HepG2 (cell line): ENCODE data around the gene PLAGL2. TPM values are rescaled to one million over a fixed set of nuclear protein-coding genes. Genes with fewer than 3 reads are reported as not detected.

Experiments used
- BRF2 ChIP-seq: sonication (generic); formaldehyde crosslinking; IDR thresholded peaks from 2 replicates; pipeline ENCODE4 v1.8.1; 2022; ENCODE audit warnings: mild to moderate bottlenecking, missing genetic modification reagents
- E2F5 ChIP-seq: sonication (generic); formaldehyde crosslinking; conservative IDR thresholded peaks from 2 replicates; pipeline ENCODE4 v1.4.0; 2020; ENCODE audit warnings: missing genetic modification reagents
- EP300 ChIP-seq, 3 experiments: sonication (generic) in 1 of 3; formaldehyde crosslinking in 1 of 3; IDR thresholded peaks; 2 replicates each; pipeline versions ENCODE4 v1.5.1 to v1.6.1; 2011 to 2020; ENCODE audit warnings: low read depth in 2 of 3, low read length in 2 of 3, borderline replicate concordance in 1 of 3, improper control_type of control experiment in 1 of 3, mild to moderate bottlenecking in 1 of 3, missing genetic modification reagents in 1 of 3, moderate library complexity in 1 of 3
- ETV5 ChIP-seq: IDR thresholded peaks from 2 replicates; pipeline ENCODE4 v1.6.1; 2018; ENCODE audit warnings: missing biosample characterization, missing genetic modification reagents, inconsistent platforms, borderline replicate concordance
- GATAD2A ChIP-seq: IDR thresholded peaks from 2 replicates; pipeline ENCODE4 v1.6.1; 2016
- MLX ChIP-seq: IDR thresholded peaks from 2 replicates; pipeline ENCODE4 v1.6.1; 2016
- NAIF1 ChIP-seq: sonication (generic); formaldehyde crosslinking; IDR thresholded peaks from 2 replicates; pipeline ENCODE4 v1.5.0; 2020; ENCODE audit warnings: mild to moderate bottlenecking, missing genetic modification reagents, borderline replicate concordance
- NCOR1 ChIP-seq: fragments of 200-600 bp; sonication (generic); IDR thresholded peaks from 2 replicates; pipeline ENCODE4 v1.7.0; 2017; ENCODE audit warnings: antibody characterized with exemption, low read length, borderline replicate concordance
- PRPF4 ChIP-seq: fragments of 200-400 bp; formaldehyde crosslinking; IDR thresholded peaks from 2 replicates; pipeline ENCODE4 v1.6.1; 2016; ENCODE audit warnings: low read length, low read depth; ENCODE audit not compliant: poor library complexity, severe bottlenecking
- SOX5 ChIP-seq: IDR thresholded peaks from 2 replicates; pipeline ENCODE4 v1.6.1; 2016; ENCODE audit warnings: borderline replicate concordance
- ZBTB21 ChIP-seq: sonication (generic); formaldehyde crosslinking; IDR thresholded peaks from 2 replicates; pipeline ENCODE4 v1.4.0; 2020; ENCODE audit warnings: missing genetic modification reagents
- ZFP62 ChIP-seq: sonication (generic); formaldehyde crosslinking; IDR thresholded peaks from 2 replicates; pipeline ENCODE4 v1.4.0; 2020; ENCODE audit warnings: missing genetic modification reagents
- ZNF160 ChIP-seq: sonication (generic); formaldehyde crosslinking; IDR thresholded peaks from 2 replicates; pipeline ENCODE4 v1.8.0; 2022; ENCODE audit warnings: mild to moderate bottlenecking, inconsistent platforms, missing genetic modification reagents
- ZNF484 ChIP-seq: sonication (generic); formaldehyde crosslinking; IDR thresholded peaks from 2 replicates; pipeline ENCODE4 v1.5.1; 2020; ENCODE audit warnings: mild to moderate bottlenecking, low read depth, missing genetic modification reagents, borderline replicate concordance
- polyA plus RNA-seq, 8 experiments: library from polyadenylated mRNA; depleted of rRNA in 3 of 8; stranded (reverse) in 7 of 8; unstranded in 1 of 8; fragments of >200 nt; fragmentation: Illumina TruSeq in 4 of 8; extraction: Trizol in 4 of 8; gene quantifications; 2 replicates each; pipeline versions ENCODE4 v1.2.1 to v1.2.3, GENCODE V29; 2011 to 2016; ENCODE audit warnings: low read depth in 4 of 8, missing spikeins in 1 of 8, mixed read lengths in 1 of 8; ENCODE audit not compliant: insufficient read depth in 1 of 8
- total RNA-seq, 5 experiments: library from RNA; depleted of rRNA; stranded (reverse); fragments of >200 nt; fragmentation: Illumina TruSeq; extraction: Trizol; gene quantifications; 2 replicates each; pipeline ENCODE4 v1.2.3, GENCODE V29; 2016; ENCODE audit warnings: low read depth in 1 of 5
- TF ChIP-seq, protein P1 (sequence below): sonication (generic); formaldehyde crosslinking; IDR thresholded peaks from 2 replicates; pipeline ENCODE4 v1.4.0; 2020; ENCODE audit warnings: missing genetic modification reagents
- TF ChIP-seq, protein P2 (sequence below): sonication (generic); formaldehyde crosslinking; IDR thresholded peaks from 2 replicates; pipeline ENCODE4 v1.4.0; 2020; ENCODE audit warnings: mild to moderate bottlenecking, missing genetic modification reagents

The PLAGL2 gene
- total and polyA plus RNA-seq, 2 of the 13 experiments (the other 11 are each of a cell fraction or from before 2014, with no cell fraction given) = 15.2 to 15.3 TPM

GRCh38 chr20:32207626-32208498, at the start of gene PLAGL2, which contains the start of gene POFUT1 (continued):
- TF ChIP-seq, protein P1, sequence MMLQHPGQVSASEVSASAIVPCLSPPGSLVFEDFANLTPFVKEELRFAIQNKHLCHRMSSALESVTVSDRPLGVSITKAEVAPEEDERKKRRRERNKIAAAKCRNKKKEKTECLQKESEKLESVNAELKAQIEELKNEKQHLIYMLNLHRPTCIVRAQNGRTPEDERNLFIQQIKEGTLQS (CRISPR knock-in tag) = no peak
- TF ChIP-seq ETV5 (CRISPR knock-in tag) (no peak), NAIF1 (CRISPR knock-in tag) (no peak; the same call in 1 of the 2 replicates), ZBTB21 (CRISPR knock-in tag) (no peak), GATAD2A (CRISPR knock-in tag) (no peak; the same call in 1 of the 2 replicates), ZNF160 (CRISPR knock-in tag) (peak; percentile 77), NCOR1 (peak; percentile 56; the same call in 1 of the 2 replicates), MLX (CRISPR knock-in tag) (no peak), BRF2 (CRISPR knock-in tag) (peak; percentile 69), ZFP62 (CRISPR knock-in tag) (peak; percentile 88; the same call in 1 of the 2 replicates), PRPF4 (no peak), EP300 (IDR thresholded peaks at IDR 0.05; ENCODE audit: low read depth in 2 of 2, low read length in 2 of 2) (peak; percentile 40 to 66; a peak in 1 of 4 replicates), EP300 (CRISPR knock-in tag; IDR thresholded peaks at IDR 0.05; ENCODE audit: borderline replicate concordance) (no peak), ZNF484 (CRISPR knock-in tag) (no peak), E2F5 (CRISPR knock-in tag) (peak; percentile 88; the same call in 1 of the 2 replicates), SOX5 (CRISPR knock-in tag) (peak; percentile 20; the same call in 1 of the 2 replicates)
- TF ChIP-seq, protein P2, sequence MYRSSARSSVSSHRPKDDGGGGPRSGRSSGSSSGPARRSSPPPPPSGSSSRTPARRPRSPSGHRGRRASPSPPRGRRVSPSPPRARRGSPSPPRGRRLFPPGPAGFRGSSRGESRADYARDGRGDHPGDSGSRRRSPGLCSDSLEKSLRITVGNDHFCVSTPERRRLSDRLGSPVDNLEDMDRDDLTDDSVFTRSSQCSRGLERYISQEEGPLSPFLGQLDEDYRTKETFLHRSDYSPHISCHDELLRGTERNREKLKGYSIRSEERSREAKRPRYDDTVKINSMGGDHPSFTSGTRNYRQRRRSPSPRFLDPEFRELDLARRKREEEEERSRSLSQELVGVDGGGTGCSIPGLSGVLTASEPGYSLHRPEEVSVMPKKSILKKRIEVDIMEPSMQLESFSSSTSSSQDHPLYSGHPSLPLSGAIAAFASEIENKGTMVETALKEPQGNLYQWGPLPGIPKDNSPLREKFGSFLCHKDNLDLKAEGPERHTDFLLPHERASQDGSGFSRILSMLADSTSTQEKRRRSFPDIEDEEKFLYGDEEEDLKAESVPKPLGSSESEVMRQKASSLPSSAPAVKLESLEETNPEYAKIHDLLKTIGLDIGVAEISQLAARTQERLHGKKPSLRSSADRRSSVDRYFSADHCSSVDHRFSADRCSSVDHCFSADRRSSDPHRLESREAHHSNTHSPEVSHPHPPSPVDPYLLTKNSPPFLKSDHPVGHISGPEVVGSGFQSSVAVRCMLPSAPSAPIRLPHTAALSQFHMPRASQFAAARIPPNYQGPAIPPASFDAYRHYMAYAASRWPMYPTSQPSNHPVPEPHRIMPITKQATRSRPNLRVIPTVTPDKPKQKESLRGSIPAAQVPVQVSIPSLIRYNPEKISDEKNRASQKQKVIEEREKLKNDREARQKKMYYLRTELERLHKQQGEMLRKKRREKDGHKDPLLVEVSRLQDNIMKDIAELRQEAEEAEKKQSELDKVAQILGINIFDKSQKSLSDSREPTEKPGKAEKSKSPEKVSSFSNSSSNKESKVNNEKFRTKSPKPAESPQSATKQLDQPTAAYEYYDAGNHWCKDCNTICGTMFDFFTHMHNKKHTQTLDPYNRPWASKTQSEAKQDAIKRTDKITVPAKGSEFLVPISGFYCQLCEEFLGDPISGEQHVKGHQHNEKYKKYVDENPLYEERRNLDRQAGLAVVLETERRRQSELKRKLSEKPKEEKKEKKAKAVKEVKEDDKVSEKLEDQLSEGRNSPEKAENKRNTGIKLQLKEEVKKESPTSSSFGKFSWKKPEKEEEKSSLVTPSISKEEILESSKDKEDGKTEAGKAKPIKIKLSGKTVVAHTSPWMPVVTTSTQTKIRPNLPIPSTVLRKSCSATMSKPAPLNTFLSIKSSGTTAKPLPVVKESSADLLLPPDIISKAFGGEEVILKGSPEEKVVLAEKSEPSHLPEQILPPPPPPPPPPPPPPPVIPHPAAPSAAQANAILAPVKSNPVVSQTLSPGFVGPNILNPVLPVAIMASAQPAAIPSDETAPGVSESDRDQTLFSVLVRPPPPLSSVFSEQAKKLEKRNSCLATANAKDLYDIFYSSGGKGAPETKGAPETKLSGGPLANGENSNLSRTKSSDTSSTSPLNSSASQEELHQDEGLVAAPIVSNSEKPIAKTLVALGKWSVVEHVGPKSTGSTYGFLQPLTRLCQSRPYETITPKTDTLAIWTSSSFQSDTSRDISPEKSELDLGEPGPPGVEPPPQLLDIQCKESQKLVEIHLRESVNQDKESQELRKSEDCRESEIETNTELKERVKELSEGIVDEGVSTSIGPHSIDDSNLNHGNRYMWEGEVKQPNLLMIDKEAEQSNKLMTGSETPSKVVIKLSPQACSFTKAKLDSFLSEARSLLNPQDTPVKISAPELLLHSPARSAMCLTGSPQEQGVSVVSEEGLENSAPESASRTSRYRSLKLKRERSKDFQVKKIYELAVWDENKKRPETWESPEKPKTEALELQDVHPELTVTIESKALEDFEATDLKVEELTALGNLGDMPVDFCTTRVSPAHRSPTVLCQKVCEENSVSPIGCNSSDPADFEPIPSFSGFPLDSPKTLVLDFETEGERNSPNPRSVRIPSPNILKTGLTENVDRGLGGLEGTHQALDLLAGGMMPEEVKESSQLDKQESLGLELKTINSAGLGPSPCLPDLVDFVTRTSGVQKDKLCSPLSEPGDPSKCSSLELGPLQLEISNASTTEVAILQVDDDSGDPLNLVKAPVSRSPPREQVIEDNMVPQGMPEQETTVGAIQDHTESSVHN (CRISPR knock-in tag) = no peak; the same call in 1 of the 2 replicates
